Measurements from ENCODE around the gene MUC5AC. TPM values are rescaled to one million over a fixed set of nuclear protein-coding genes. Genes with fewer than 3 reads are reported as not detected.
A peak's percentile ranks its signal among the peaks of the same experiment; 100 is the strongest.

Gene MUC5AC
- total and polyA plus RNA-seq, 2 of the 13 experiments (the other 11 are each of a cell fraction or from before 2014, with no cell fraction given): under 0.01 TPM; not detected in 1

DNA sequence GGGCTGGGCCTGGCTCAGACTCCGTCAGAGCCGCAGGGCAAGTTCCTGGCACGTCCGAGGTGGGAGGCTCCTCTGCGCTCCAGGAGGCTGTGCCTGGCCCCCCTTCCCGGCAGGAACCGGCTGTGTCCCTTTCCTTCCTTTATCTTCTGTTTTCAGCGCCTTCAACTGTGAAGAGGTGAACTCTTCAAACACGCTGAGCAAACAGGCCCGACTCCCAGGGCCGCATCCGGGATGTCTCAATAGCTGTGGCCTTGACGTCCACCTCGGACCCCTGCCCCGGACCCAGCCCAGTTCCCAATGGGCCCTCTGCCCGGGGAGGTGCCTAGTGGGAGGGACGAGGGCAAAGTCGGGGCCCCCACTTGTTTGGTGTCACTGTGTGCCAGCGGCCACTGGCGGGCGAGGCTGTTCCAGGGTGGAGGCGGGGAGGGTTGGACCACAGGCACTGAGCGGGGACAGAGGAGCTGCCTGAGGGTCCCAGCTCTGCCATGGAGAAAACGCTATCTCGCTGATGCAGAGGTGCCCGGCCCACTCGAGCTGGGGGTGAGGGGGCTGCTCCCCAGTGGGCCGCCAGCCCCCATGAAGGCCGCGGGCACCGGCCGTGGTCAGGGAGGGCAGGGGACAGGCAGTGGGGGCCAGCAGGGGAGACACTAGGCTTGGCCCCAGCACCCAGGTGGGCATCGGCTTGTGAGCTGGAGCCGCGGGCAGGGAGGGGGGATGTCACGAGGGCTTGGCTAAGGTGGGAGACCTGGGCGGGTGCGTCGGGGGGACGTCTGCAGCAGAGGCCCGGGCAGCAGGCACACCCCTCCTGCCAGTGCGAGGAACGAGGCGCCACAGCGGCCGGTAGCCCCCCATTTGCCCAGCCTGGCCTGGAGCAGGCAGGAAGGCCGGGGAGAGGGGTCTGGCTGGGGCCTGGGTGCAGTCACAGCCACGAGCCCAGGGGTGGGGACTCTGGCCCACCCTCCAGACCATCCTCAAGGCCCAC lies 62.4 kb downstream of the MUC5AC start (continued):
- TF ChIP-seq, protein P1, sequence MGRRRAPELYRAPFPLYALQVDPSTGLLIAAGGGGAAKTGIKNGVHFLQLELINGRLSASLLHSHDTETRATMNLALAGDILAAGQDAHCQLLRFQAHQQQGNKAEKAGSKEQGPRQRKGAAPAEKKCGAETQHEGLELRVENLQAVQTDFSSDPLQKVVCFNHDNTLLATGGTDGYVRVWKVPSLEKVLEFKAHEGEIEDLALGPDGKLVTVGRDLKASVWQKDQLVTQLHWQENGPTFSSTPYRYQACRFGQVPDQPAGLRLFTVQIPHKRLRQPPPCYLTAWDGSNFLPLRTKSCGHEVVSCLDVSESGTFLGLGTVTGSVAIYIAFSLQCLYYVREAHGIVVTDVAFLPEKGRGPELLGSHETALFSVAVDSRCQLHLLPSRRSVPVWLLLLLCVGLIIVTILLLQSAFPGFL (CRISPR knock-in tag; IDR thresholded peaks at IDR 0.05): no peak
- TF ChIP-seq CBX1 (IDR thresholded peaks at IDR 0.05; ENCODE audit: low read depth): no peak
- peak; percentile 78 for TF ChIP-seq UBTF (CRISPR knock-in tag; IDR thresholded peaks at IDR 0.05)
- TF ChIP-seq ASH2L (IDR thresholded peaks at IDR 0.05; ENCODE audit: insufficient read length, low read depth, low read length): no peak
- TF ChIP-seq ZNF775 (CRISPR knock-in tag; IDR thresholded peaks at IDR 0.05; ENCODE audit: borderline replicate concordance): no peak
- TF ChIP-seq ZNF160 (CRISPR knock-in tag; IDR thresholded peaks at IDR 0.05): peak; percentile 87
- TF ChIP-seq KDM5B (CRISPR knock-in tag; IDR thresholded peaks at IDR 0.05; ENCODE audit: borderline replicate concordance): peak; percentile 42; the same call in 1 of the 2 replicates
- TF ChIP-seq KLF15 (CRISPR knock-in tag; IDR thresholded peaks at IDR 0.05; ENCODE audit: borderline replicate concordance): 0 out of 2 replicates have a peak, but pooled peaks have one; percentile 81
- peak; percentile 82 for TF ChIP-seq PPARG (CRISPR knock-in tag; conservative IDR thresholded peaks at IDR 0.05)
- no peak; the same call in 1 of the 2 replicates for TF ChIP-seq MTA1 (CRISPR knock-in tag; IDR thresholded peaks at IDR 0.05; ENCODE audit: borderline replicate concordance)
- peak; percentile 48; the same call in 1 of the 2 replicates for TF ChIP-seq ZNF776 (CRISPR knock-in tag; IDR thresholded peaks at IDR 0.05)
- TF ChIP-seq ZFP90 (CRISPR knock-in tag; IDR thresholded peaks at IDR 0.05; ENCODE audit: borderline replicate concordance): peak; percentile 81; the same call in 1 of the 2 replicates
- TF ChIP-seq RXRB (CRISPR knock-in tag; IDR thresholded peaks at IDR 0.05; ENCODE audit: borderline replicate concordance): peak; percentile 83
- TF ChIP-seq NCOA2 (CRISPR knock-in tag; IDR thresholded peaks at IDR 0.05): peak; percentile 87
- peak; percentile 98 for TF ChIP-seq HIC2 (CRISPR knock-in tag; IDR thresholded peaks at IDR 0.05; ENCODE audit: low read depth)
- 0 out of 2 replicates have a peak, but pooled peaks have one; percentile 74 for TF ChIP-seq ZNF317 (CRISPR knock-in tag; IDR thresholded peaks at IDR 0.05)
- TF ChIP-seq ZKSCAN1 (IDR thresholded peaks at IDR 0.05; ENCODE audit: low read length): no peak
- no peak for TF ChIP-seq RFX5 (IDR thresholded peaks at IDR 0.05; ENCODE audit: low read depth, low read length)
- TF ChIP-seq TAF1 (CRISPR knock-in tag; IDR thresholded peaks at IDR 0.05): peak; percentile 27; the same call in 1 of the 2 replicates
- TF ChIP-seq SKIL (CRISPR knock-in tag; IDR thresholded peaks at IDR 0.05; ENCODE audit: borderline replicate concordance): peak; percentile 86
- TF ChIP-seq ZFP36L1 (CRISPR knock-in tag; IDR thresholded peaks at IDR 0.05): peak; percentile 84; the same call in 1 of the 2 replicates

All from HepG2 (cell line).